HL-60 (cell line): ENCODE data around the gene NEK11.

Experiments used
- GABPA ChIP-seq: IDR thresholded peaks from 2 replicates; pipeline ENCODE4 v1.6.1; 2012; ENCODE audit warnings: low read depth
- POLR2AphosphoS5 ChIP-seq: IDR thresholded peaks from 2 replicates; pipeline ENCODE4 v1.6.1; 2012; ENCODE audit warnings: low read depth
- SPI1 ChIP-seq: IDR thresholded peaks from 2 replicates; pipeline ENCODE4 v1.6.1; 2012; ENCODE audit warnings: low read depth, mild to moderate bottlenecking, borderline replicate concordance
- TF ChIP-seq, protein P1 (sequence below): IDR thresholded peaks from one replicate; pipeline ENCODE4 v1.5.1; 2011; ENCODE audit warnings: low read length, control low read depth, inconsistent platforms; ENCODE audit not compliant: insufficient read depth
- TF ChIP-seq, protein P2 (sequence below): IDR thresholded peaks from 2 replicates; pipeline ENCODE4 v1.6.1; 2012; ENCODE audit warnings: low read depth; ENCODE audit not compliant: insufficient replicate concordance

DNA sequence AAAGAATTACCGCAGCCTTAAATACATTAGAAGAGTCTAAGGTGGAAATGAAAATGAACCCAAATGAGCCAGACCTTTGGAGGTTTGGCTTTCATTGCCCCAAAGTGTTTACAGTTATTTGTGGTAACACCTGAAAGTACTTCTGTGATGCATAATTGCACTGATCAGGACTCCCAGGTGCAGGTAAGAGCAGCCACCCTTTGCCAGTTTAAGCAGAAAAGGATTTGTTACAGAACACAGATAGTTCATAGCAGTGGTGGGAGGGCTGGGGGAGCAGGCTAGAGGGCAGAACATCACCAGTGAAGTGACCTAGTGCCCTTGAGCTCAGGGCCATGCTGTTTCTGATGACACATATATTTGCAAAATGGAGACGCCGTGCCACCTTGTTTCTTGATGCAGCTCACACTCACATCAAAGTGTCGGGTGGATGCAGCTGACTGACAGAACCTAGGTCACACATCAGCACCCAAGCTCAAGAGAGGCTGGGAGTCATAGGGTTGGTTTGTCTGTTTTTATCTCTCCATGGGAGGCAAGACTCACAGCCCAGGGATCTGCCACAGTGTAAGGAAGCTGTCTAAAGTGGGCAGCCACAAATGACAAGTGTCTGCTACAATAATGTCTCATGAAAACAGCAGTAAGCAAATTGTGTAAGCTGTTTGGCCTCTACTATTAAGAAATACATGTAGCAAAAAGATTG lies 49.1 kb downstream of the NEK11 start:
- TF ChIP-seq, protein P1, sequence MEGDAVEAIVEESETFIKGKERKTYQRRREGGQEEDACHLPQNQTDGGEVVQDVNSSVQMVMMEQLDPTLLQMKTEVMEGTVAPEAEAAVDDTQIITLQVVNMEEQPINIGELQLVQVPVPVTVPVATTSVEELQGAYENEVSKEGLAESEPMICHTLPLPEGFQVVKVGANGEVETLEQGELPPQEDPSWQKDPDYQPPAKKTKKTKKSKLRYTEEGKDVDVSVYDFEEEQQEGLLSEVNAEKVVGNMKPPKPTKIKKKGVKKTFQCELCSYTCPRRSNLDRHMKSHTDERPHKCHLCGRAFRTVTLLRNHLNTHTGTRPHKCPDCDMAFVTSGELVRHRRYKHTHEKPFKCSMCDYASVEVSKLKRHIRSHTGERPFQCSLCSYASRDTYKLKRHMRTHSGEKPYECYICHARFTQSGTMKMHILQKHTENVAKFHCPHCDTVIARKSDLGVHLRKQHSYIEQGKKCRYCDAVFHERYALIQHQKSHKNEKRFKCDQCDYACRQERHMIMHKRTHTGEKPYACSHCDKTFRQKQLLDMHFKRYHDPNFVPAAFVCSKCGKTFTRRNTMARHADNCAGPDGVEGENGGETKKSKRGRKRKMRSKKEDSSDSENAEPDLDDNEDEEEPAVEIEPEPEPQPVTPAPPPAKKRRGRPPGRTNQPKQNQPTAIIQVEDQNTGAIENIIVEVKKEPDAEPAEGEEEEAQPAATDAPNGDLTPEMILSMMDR, result no peak
- no peak for TF ChIP-seq GABPA
- TF ChIP-seq POLR2AphosphoS5, result no peak
- TF ChIP-seq, protein P2, sequence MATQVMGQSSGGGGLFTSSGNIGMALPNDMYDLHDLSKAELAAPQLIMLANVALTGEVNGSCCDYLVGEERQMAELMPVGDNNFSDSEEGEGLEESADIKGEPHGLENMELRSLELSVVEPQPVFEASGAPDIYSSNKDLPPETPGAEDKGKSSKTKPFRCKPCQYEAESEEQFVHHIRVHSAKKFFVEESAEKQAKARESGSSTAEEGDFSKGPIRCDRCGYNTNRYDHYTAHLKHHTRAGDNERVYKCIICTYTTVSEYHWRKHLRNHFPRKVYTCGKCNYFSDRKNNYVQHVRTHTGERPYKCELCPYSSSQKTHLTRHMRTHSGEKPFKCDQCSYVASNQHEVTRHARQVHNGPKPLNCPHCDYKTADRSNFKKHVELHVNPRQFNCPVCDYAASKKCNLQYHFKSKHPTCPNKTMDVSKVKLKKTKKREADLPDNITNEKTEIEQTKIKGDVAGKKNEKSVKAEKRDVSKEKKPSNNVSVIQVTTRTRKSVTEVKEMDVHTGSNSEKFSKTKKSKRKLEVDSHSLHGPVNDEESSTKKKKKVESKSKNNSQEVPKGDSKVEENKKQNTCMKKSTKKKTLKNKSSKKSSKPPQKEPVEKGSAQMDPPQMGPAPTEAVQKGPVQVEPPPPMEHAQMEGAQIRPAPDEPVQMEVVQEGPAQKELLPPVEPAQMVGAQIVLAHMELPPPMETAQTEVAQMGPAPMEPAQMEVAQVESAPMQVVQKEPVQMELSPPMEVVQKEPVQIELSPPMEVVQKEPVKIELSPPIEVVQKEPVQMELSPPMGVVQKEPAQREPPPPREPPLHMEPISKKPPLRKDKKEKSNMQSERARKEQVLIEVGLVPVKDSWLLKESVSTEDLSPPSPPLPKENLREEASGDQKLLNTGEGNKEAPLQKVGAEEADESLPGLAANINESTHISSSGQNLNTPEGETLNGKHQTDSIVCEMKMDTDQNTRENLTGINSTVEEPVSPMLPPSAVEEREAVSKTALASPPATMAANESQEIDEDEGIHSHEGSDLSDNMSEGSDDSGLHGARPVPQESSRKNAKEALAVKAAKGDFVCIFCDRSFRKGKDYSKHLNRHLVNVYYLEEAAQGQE, result no peak
- no peak for TF ChIP-seq SPI1
